ENCODE data around the gene SV2C. TPM values are rescaled to one million over a fixed set of nuclear protein-coding genes. Genes with fewer than 3 reads are reported as not detected.

The SV2C gene
- polyA plus RNA-seq, 3 donors: 0.01 to 0.02 TPM; not detected in 1

DNA sequence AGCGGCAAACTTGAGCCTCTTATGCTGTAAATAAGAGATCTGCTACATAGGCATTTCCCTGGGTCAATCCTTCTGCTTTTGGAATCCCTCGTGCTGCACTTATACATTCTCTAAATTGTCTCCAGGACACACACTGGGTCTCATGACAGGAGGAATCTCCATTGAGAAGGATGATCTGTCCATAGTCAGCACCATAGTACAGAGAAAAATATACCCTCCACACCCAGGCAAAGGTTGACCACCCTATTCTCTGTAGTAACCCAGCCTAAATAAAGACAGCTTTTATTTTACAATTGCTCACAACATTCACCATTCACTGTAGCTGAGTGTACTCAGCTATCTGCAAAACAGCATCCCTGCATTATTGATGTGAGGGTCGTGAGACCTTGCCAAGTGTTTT lies 111.2 kb downstream of the SV2C start:
- no peak overlapping the region for H3K27ac ChIP-seq (ENCODE audit: low read depth in 1 of 2, low read length in 2 of 2)
- no peak overlapping the region for H2AFZ ChIP-seq (ENCODE audit: insufficient read depth, low read depth, low read length, poor library complexity, severe bottlenecking)
- H3K4me3 ChIP-seq (replicated peaks in 1 of 3; ENCODE audit: low read depth in 2 of 3, low read length in 3 of 3): no peak overlapping the region
- H3K4me2 ChIP-seq (replicated peaks; ENCODE audit: extremely low read depth, low read length, poor library complexity, severe bottlenecking): no peak overlapping the region
- intact Hi-C loops (cut with micrococcal nuclease): no loop called here
- Mint-ChIP-seq H3K4me1 (peaks cover 10% of the 10 kb centered on the region), H3K36me3 (no peaks in the 10 kb centered on the region), H3K9me3 (peaks cover 0 to 13% (median 7%) of the 10 kb centered on the region in 7 donors), H3K27ac (no peak overlapping the region), H3K4me3 (no peak overlapping the region), H3K27me3 (ENCODE audit: low read depth in 3 of 3) (peaks cover 0 to 2% (median 1%) of the 10 kb centered on the region in 3 donors)
- H3K36me3 ChIP-seq (replicated peaks in 1 of 2; ENCODE audit: control insufficient read depth in 1 of 2, insufficient read depth in 2 of 2, low read length in 2 of 2): no peaks in the 10 kb centered on the region
- no peaks in the 10 kb centered on the region for H3K27me3 ChIP-seq (ENCODE audit: control insufficient read depth in 2 of 2, insufficient read depth in 2 of 2, low read length in 2 of 2)
- H3K9ac ChIP-seq (ENCODE audit: insufficient read depth, low read length, poor library complexity, severe bottlenecking): no peak overlapping the region
- no peaks in the 10 kb centered on the region for H3K9me3 ChIP-seq (replicated peaks in 1 of 2; ENCODE audit: control insufficient read depth in 1 of 2, insufficient read depth in 1 of 2, low read length in 2 of 2)
- H3K4me1 ChIP-seq (ENCODE audit: control insufficient read depth in 1 of 2, insufficient read depth in 2 of 2, low read length in 2 of 2): peaks cover 3 to 10% of the 10 kb centered on the region in 2 donors
- H3K79me2 ChIP-seq (ENCODE audit: insufficient read depth, low read length): no peaks in the 10 kb centered on the region
- TF ChIP-seq, protein P1, sequence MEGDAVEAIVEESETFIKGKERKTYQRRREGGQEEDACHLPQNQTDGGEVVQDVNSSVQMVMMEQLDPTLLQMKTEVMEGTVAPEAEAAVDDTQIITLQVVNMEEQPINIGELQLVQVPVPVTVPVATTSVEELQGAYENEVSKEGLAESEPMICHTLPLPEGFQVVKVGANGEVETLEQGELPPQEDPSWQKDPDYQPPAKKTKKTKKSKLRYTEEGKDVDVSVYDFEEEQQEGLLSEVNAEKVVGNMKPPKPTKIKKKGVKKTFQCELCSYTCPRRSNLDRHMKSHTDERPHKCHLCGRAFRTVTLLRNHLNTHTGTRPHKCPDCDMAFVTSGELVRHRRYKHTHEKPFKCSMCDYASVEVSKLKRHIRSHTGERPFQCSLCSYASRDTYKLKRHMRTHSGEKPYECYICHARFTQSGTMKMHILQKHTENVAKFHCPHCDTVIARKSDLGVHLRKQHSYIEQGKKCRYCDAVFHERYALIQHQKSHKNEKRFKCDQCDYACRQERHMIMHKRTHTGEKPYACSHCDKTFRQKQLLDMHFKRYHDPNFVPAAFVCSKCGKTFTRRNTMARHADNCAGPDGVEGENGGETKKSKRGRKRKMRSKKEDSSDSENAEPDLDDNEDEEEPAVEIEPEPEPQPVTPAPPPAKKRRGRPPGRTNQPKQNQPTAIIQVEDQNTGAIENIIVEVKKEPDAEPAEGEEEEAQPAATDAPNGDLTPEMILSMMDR (IDR thresholded peaks at IDR 0.05): no peak
- no peaks in the 10 kb centered on the region for H4K20me1 ChIP-seq (ENCODE audit: insufficient read depth, low read length)
- WGBS (ENCODE audit: insufficient coverage): 83% methylated on average over 1 of the region's 3 CpGs
- no peak for DNase-seq

DNA sequence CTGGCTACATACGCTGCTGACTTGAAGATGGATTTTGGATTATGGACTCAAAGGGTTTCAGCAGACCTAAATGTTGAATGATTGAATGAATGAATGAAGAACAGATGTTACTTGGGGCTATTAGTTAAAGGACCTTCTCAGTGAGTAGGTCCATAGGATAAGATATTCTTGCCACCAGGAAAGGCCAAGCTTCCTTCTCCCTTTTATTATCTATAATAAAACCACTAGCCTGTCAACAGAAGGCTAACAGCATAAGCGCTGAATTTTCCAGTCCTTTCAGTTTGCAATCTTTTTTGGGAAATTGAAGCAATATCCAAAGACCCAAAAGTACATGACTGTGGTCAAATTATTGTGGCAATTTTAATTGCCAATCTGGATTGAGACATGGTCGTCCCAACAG lies 113.3 kb downstream of the SV2C start:
- Histone ChIP-seq H3K4me3 (replicated peaks in 1 of 3; ENCODE audit: low read depth in 2 of 3, low read length in 3 of 3) (no peak overlapping the region), H2AFZ (ENCODE audit: insufficient read depth, low read depth, low read length, poor library complexity, severe bottlenecking) (no peak overlapping the region), H3K9ac (ENCODE audit: insufficient read depth, low read length, poor library complexity, severe bottlenecking) (no peak overlapping the region), H3K27ac (ENCODE audit: low read depth in 1 of 2, low read length in 2 of 2) (no peak overlapping the region), H3K9me3 (replicated peaks in 1 of 2; ENCODE audit: control insufficient read depth in 1 of 2, insufficient read depth in 1 of 2, low read length in 2 of 2) (no peaks in the 10 kb centered on the region), H3K4me1 (ENCODE audit: control insufficient read depth in 1 of 2, insufficient read depth in 2 of 2, low read length in 2 of 2) (peaks cover 10 to 14% of the 10 kb centered on the region in 2 donors), H3K4me2 (replicated peaks; ENCODE audit: extremely low read depth, low read length, poor library complexity, severe bottlenecking) (no peak overlapping the region), H4K20me1 (ENCODE audit: insufficient read depth, low read length) (no peaks in the 10 kb centered on the region), H3K27me3 (ENCODE audit: control insufficient read depth in 2 of 2, insufficient read depth in 2 of 2, low read length in 2 of 2) (no peaks in the 10 kb centered on the region), H3K36me3 (replicated peaks in 1 of 2; ENCODE audit: control insufficient read depth in 1 of 2, insufficient read depth in 2 of 2, low read length in 2 of 2) (no peaks in the 10 kb centered on the region), H3K79me2 (ENCODE audit: insufficient read depth, low read length) (no peaks in the 10 kb centered on the region)
- H3K27ac Mint-ChIP-seq: no peak overlapping the region
- peaks cover 0 to 2% (median 1%) of the 10 kb centered on the region in 3 donors for H3K27me3 Mint-ChIP-seq (ENCODE audit: low read depth in 3 of 3)
- TF ChIP-seq, protein P1 (IDR thresholded peaks at IDR 0.05): no peak
- intact Hi-C loops (cut with micrococcal nuclease): no loop called here
- H3K9me3 Mint-ChIP-seq: peaks cover 0 to 2% (median 0%) of the 10 kb centered on the region in 7 donors
- no CpG with 5 or more reads among the region's 3 CpGs for WGBS (ENCODE audit: insufficient coverage)
- H3K4me3 Mint-ChIP-seq: no peak overlapping the region
- no peak for DNase-seq
- H3K36me3 Mint-ChIP-seq: no peaks in the 10 kb centered on the region
- H3K4me1 Mint-ChIP-seq: peaks cover 15% of the 10 kb centered on the region

Data from CD14-positive monocyte (primary cell).